Raji (cell line): ENCODE results near the gene TGM1.

Experiments used
- POLR2A ChIP-seq: IDR thresholded peaks from 2 replicates; pipeline ENCODE4 v1.6.1; 2011; ENCODE audit warnings: low read depth, low read length, control low read depth; ENCODE audit not compliant: insufficient read depth

TGM1 gene

DNA sequence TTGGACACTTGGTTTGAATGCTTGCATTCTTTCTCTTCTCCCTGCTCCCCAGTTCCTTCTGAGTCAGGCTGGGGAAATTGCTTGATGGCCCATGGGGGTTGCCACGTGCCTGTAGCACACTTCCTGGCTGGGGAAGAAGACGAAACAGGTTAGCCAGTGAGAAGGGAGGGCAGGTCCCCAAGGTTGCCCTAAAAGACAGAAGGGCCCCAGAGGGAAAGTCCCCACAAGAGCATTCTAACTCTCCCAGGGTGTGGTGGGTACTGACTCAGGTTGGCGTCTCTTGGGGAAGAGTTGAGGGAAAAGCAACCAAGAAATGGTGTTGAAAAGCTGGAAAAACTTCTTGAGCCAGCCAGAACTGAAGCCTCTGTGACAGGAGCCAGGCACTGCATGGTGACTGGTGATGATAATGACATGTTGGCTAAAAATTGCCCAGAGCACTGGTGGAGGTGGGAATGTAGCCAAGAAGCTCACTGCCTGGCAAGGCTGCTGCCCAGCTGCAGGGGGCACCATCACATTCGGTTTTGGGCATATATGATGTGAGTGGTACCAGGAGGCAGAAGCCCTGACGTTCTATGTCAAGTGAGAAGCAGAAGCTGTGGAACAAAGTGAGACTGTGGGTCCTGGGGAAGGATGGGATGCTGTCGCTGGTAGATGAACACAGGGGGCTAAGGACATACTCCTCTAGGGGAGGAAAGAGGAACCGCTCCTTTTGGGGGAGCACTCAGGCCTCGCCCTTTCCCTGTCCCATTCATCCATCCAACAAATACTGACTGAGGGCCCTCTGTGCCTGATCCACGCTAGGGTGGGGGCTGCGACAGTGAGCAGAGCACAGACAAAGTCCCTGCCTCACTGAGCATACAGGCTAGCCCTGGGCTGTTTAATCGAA lies 16.6 kb upstream of the TGM1 start:
- TF ChIP-seq POLR2A: no peak

GRCh38 chr14:24278424-24278823 lies 15.4 kb upstream of the TGM1 start:
- TF ChIP-seq POLR2A: no peak

- TF ChIP-seq POLR2A: no peak
These were observed 14.8 kb upstream of the TGM1 start for GRCh38 chr14:24277606-24278321.

DNA sequence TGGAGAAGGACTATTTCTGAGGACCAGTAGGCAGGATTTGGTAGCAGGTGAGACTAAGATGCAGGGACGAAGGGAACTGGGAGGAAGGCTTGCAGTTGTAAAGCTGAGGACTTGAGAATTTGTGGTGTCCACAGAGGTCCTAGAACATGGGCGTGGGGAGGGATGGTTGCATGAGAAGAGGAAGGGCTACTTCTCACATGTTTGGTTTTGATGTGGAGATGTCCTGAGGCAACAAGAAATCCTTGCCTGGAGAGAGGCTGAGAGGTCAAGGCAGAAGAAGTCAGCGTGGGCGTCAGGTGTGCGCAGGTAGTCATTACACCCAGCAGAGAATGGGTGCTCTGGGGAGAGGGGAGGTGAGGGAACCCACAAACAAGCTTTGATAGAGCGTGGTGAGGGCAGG lies 14.1 kb upstream of the TGM1 start:
- TF ChIP-seq POLR2A: no peak

GRCh38 chr14:24274101-24274543 lies 11.1 kb upstream of the TGM1 start:
- TF ChIP-seq POLR2A: peak; percentile 31; the same call in 1 of the 2 replicates

DNA sequence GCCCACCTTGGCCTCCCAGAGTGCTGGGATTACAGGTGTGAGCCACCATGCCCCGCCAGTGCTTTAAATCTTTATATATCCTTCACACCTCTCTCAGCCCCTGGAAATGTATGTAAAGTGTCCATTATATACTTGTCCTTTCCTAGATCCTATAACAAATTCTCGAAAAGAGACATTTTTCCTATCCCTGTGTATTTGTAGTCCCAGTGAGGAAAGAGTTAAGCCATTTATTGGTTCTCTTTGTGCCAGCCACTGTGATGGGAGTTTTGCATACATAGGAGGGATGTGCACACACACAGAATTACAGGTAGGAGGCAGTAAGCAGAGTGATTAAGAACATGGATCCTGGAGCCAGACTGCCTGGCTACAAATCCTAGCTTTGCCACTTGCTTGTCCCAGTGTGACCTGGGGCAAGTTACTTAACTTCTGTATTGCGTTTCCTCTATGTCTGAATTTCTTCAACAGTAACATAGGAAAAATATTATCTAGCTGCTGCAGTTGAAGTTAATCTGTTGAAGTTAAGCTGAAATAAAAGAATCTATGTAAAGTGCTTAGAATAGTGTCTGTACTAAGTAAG lies 10.5 kb upstream of the TGM1 start:
- TF ChIP-seq POLR2A: no peak

- TF ChIP-seq POLR2A: no peak
These were observed 9.5 kb upstream of the TGM1 start for GRCh38 chr14:24272467-24272866.

GRCh38 chr14:24271834-24272263 lies 8.9 kb upstream of the TGM1 start:
- no peak for TF ChIP-seq POLR2A

DNA sequence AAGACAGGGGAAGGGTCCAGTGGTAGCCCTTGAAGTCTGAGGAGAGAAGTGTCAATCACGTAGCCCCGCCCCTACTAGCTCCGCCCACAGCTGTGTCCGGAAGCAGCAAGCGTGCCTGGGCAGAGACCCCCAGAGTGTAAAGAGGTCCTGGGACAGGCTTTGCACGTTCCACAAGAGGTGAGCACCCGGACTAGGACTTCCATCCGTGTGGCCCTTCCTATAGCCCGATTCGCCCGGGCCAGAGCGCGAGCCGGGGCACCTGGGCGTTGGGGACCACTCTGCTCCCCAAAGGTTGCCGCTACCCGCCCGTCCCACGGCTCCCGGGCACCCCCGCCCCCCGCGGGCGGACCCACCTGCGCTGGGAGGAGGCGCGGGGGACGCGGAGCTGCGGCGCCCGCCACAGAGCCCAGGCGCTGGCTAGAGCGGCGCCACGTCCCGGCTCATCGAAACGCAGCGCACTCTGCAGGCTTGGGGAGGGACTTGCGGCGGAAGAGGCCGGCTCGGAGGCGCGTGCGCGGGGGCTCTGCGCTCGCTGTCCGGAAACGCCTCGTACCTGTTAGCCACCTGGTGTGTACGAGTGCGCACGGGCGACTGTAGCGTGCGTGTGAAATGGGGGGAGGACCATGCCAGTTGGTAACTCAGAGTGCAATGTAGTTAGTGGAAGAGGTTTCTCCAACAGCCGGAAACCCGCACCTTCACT lies 8.3 kb upstream of the TGM1 start, which contains the start of gene RABGGTA:
Gene RABGGTA (minus strand): TSS at position 464 of the 700 bp plus-strand sequence. CDS start 482 bp downstream, outside the sequence.
- TF ChIP-seq POLR2A: peak; percentile 82

DNA sequence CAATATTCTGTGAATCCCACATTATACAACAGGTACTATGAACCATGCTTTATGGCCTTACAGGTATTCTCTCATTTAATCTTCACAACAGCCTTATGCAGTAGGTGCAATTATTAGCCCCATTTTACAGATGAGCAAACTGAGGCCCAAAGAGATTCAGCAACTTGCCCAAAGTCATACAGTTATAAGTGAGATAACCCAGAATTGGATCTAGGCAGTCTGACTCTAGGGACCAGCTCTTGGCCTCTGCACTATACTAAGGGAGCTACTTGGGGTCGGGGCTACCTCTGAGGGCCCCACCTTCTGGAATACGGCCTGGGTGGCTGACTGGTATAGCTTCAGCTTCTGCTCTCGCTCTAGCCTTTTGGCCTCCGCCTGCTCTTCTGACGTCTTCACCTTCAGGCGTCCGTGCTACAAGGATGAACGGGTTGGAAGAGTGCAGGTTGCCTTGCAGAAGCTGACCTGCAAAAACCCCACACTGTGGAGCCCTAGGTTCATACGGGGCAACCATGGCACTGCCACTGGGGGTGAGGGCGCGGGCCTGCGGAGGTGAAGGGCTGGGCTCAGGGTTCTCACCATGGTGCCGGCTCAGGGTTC lies 7.7 kb upstream of the TGM1 start:
- no peak for TF ChIP-seq POLR2A

DNA sequence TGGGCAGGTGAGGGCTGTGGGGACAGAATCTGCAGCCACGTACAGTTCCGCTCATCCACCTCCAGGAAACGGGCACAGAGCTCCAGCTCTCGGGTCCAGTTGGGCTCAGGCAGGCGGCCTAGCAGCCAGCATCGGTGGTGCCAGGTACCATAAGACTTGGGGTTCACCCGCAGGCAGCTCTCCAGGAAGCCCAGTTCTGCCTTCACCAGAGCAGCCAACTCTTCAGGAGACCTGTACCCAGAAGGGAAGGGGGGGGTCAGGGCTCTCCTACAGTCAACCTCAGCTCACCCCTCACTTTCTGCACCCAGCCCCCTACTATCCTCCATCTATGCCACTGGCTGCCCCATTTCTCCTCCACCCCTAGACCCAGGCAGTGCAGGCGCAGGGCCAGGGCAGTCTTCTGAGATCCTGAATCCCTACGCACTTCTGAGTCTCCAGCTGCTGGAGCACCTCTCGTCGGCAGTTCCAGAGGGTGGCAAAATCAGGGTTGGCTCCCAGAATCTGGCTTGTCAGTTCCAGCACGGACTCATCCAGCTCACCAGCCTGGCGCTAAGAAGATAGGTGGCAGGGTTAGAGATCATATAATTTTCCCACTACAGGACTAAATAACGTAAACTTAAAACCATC lies 7.0 kb upstream of the TGM1 start:
- TF ChIP-seq POLR2A: no peak

GRCh38 chr14:24269368-24269767 lies 6.4 kb upstream of the TGM1 start:
- no peak for TF ChIP-seq POLR2A

GRCh38 chr14:24268225-24268624 lies 5.2 kb upstream of the TGM1 start:
- TF ChIP-seq POLR2A: no peak

DNA sequence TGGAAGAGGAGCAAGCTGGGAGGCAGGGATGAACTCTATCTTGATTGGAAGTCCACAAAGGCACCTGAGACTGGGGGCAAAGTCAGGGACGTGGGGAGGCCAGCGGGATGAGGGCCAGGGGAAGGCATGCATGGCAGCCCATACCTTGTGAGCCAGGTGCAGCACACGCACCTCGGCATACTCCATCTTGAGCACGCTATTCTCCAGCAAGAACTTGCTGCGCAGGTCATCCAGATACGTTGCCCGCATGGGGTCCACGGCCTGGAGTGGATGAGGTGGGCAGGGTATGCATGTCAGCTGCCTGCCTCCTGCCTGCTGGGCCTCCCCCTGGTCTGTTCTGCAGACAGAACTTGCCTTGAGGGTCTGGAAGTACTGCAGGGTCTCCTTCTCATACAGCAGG lies 4.5 kb upstream of the TGM1 start:
- no peak for TF ChIP-seq POLR2A
